Keratinocyte (primary cell): Measurements from ENCODE around the gene ZNF79. TPM values are rescaled to one million over a fixed set of nuclear protein-coding genes. Genes with fewer than 3 reads are reported as not detected.

Experiments
- DNase-seq: peaks from one replicate; pipeline ENCODE4 v3.0.0-alpha.2; 2011; ENCODE audit warnings: low read depth, missing footprints, low spot score
- FAIRE-seq: peaks from 2 replicates; lab custom pipeline; 2011; peaks lifted over from hg19 to GRCh38; lab: Jason Lieb, UNC
- H2AFZ ChIP-seq: 2 replicates; pipeline ENCODE4 v1.6.0; 2012; ENCODE audit warnings: low read length, control low read depth, inconsistent platforms; ENCODE audit not compliant: control insufficient read depth
- H3K27ac ChIP-seq: 2 replicates; pipeline ENCODE4 v1.5.1; 2011; ENCODE audit warnings: low read length; ENCODE audit not compliant: control insufficient read depth, insufficient read depth
- H3K27me3 ChIP-seq: 3 replicates; pipeline ENCODE4 v1.6.0; 2011; ENCODE audit warnings: low read length; ENCODE audit not compliant: control insufficient read depth, insufficient read depth; ENCODE audit errors: extremely low read depth
- H3K36me3 ChIP-seq, 2 experiments: 2 replicates in 1 of 2; 3 replicates in 1 of 2; pipeline ENCODE4 v1.5.1; 2011; ENCODE audit warnings: low read length in 2 of 2, mild to moderate bottlenecking in 1 of 2; ENCODE audit not compliant: control insufficient read depth in 2 of 2, insufficient read depth in 2 of 2; ENCODE audit errors: extremely low read depth in 1 of 2
- H3K4me1 ChIP-seq: 3 replicates; pipeline ENCODE4 v1.5.1; 2011; ENCODE audit warnings: low read length; ENCODE audit not compliant: control insufficient read depth, insufficient read depth; ENCODE audit errors: extremely low read depth
- H3K4me2 ChIP-seq: 3 replicates; pipeline ENCODE4 v1.6.0; 2011; ENCODE audit warnings: low read depth, low read length; ENCODE audit not compliant: control insufficient read depth, insufficient read depth; ENCODE audit errors: extremely low read depth
- H3K4me3 ChIP-seq, 3 experiments: fragments of 200-600 bp in 1 of 3; sonication (generic) in 1 of 3; 2 replicates in 2 of 3; 3 replicates in 1 of 3; pipeline ENCODE4 v1.5.1; 2011 to 2016; ENCODE audit warnings: low read length in 3 of 3, mild to moderate bottlenecking in 3 of 3, control low read depth in 2 of 3, inconsistent platforms in 1 of 3, low read depth in 1 of 3, mixed read lengths in 1 of 3, mixed run types in 1 of 3, moderate library complexity in 1 of 3; ENCODE audit not compliant: control insufficient read depth in 2 of 3, insufficient read depth in 2 of 3; ENCODE audit errors: extremely low read depth in 1 of 3
- H3K79me2 ChIP-seq: 2 replicates; pipeline ENCODE4 v1.6.0; 2012; ENCODE audit warnings: low read length; ENCODE audit not compliant: control insufficient read depth, insufficient read depth
- H3K9ac ChIP-seq: 3 replicates; pipeline ENCODE4 v1.6.0; 2011; ENCODE audit warnings: low read length; ENCODE audit not compliant: control insufficient read depth, insufficient read depth; ENCODE audit errors: extremely low read depth
- H3K9me1 ChIP-seq: 3 replicates; pipeline ENCODE4 v1.6.0; 2011; ENCODE audit warnings: low read length; ENCODE audit not compliant: control insufficient read depth, insufficient read depth; ENCODE audit errors: extremely low read depth
- H3K9me3 ChIP-seq: 2 replicates; pipeline ENCODE4 v1.5.1; 2012; ENCODE audit warnings: low read depth, low read length; ENCODE audit not compliant: control insufficient read depth
- H4K20me1 ChIP-seq: 3 replicates; pipeline ENCODE4 v1.6.0; 2011; ENCODE audit warnings: low read length; ENCODE audit not compliant: control insufficient read depth, insufficient read depth; ENCODE audit errors: extremely low read depth
- CTCF ChIP-seq, 3 experiments: IDR thresholded peaks in 1 of 3; conservative IDR thresholded peaks in 1 of 3; optimal IDR thresholded peaks in 1 of 3; 2 replicates in 2 of 3; 3 replicates in 1 of 3; pipeline versions ENCODE3 to v1.5.1; 2011; ENCODE audit warnings: low read length in 3 of 3, mild to moderate bottlenecking in 3 of 3, moderate library complexity in 2 of 3, control low read depth in 1 of 3, inconsistent platforms in 1 of 3; ENCODE audit not compliant: insufficient read depth in 2 of 3; ENCODE audit errors: extremely low read depth in 1 of 3
- EZH2 ChIP-seq: IDR thresholded peaks from one replicate; pipeline ENCODE4 v1.6.1; 2012; ENCODE audit warnings: inconsistent platforms, mild to moderate bottlenecking, low read length, moderate library complexity
- dilution Hi-C: fragments of 300-500 bp; cut with MboI; formaldehyde crosslinking; loops from one replicate; pipeline ENCODE4 v1.7.0; 2020; ENCODE audit warnings: low sequenced_read_pairs; ENCODE audit not compliant: extremely low pct_ligation_motif_present
- polyA plus RNA-seq, 5 experiments: library from polyadenylated mRNA; depleted of rRNA in 3 of 5; stranded (reverse) in 3 of 5; stranded (forward) in 1 of 5; unstranded in 1 of 5; fragments of >200 nt; gene quantifications; 1 replicate in 1 of 5; 2 replicates in 3 of 5; 3 replicates in 1 of 5; pipeline versions ENCODE4 v1.2.1 to v1.2.3, GENCODE V29; 2011 to 2012; ENCODE audit warnings: missing spikeins in 2 of 5, low read depth in 1 of 5, low replicate concordance in 1 of 5

Gene ZNF79
- polyA plus RNA-seq, 1 donor (not counting 4 experiments of a cell fraction or from before 2014, with no cell fraction given) = 4.8 TPM

DNA sequence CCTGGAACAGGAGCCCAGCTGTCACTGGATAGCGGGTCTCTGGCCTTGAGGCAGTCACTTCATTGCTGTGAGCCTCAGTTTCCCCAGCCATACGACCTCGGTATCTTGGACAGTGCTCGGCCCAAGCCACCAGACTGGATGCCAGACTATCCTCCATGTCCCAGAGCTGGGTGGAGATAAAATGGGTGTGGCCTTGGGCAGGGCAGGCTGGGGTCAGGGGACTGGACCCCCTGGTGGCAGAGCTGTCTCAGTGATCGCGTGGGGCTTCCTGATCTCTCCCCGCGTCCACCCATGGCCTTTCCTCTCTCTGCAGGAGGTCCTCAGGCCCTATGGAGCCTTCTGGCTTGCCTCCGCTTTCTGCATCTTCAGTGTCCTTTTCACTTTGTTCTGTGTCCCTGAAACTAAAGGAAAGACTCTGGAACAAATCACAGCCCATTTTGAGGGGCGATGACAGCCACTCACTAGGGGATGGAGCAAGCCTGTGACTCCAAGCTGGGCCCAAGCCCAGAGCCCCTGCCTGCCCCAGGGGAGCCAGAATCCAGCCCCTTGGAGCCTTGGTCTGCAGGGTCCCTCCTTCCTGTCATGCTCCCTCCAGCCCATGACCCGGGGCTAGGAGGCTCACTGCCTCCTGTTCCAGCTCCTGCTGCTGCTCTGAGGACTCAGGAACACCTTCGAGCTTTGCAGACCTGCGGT is 17.2 kb upstream of the ZNF79 start:
- DNase-seq (no peak), FAIRE-seq (no peak)
- H3K9me3 ChIP-seq = no peaks in the 10 kb centered on the region
- no peaks in the 10 kb centered on the region for H3K9me1 ChIP-seq
- H3K4me1 ChIP-seq = peaks cover 4% of the 10 kb centered on the region
- peaks cover 12 to 16% of the 10 kb centered on the region in 2 experiments for H3K36me3 ChIP-seq
- no peaks in the 10 kb centered on the region for H3K79me2 ChIP-seq
- TF ChIP-seq EZH2 = no peak
- TF ChIP-seq CTCF (optimal IDR thresholded peaks at IDR 0.05 in 1 of 3, IDR thresholded peaks at IDR 0.05 in 1 of 3, conservative IDR thresholded peaks at IDR 0.05 in 1 of 3; ENCODE audit: extremely low read depth in 1 of 3, insufficient read depth in 2 of 3, low read length in 3 of 3) = no peak
- dilution Hi-C loops = no loop called here
- no peak overlapping the region for H2AFZ ChIP-seq
- H3K4me2 ChIP-seq = no peak overlapping the region
- H3K4me3 ChIP-seq = no peak overlapping the region
- H4K20me1 ChIP-seq = no peaks in the 10 kb centered on the region
- H3K27me3 ChIP-seq = no peaks in the 10 kb centered on the region
- no peak overlapping the region for H3K9ac ChIP-seq
- no peak overlapping the region for H3K27ac ChIP-seq

DNA sequence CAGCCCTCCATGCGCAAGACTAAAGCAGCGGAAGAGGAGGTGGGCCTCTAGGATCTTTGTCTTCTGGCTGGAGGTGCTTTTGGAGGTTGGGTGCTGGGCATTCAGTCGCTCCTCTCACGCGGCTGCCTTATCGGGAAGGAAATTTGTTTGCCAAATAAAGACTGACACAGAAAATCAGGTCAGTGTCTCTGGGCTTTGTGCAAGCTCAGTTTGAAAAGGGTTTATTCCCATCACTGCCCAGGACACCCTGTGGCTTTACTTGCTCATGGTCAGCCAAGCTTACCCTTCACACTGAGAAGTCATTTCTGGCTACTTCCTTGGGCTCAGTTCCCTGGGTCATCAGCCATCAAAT is 16.7 kb upstream of the ZNF79 start:
- Histone ChIP-seq H3K4me1 (peaks cover 4% of the 10 kb centered on the region), H3K9me1 (no peaks in the 10 kb centered on the region), H3K9me3 (no peaks in the 10 kb centered on the region), H4K20me1 (no peaks in the 10 kb centered on the region), H3K4me3 (no peak overlapping the region), H3K9ac (no peak overlapping the region), H3K27ac (no peak overlapping the region), H2AFZ (no peak overlapping the region), H3K27me3 (no peaks in the 10 kb centered on the region), H3K4me2 (no peak overlapping the region), H3K36me3 (peaks cover 12 to 16% of the 10 kb centered on the region in 2 experiments), H3K79me2 (no peaks in the 10 kb centered on the region)
- dilution Hi-C loops = no loop called here
- DNase-seq = no peak
- no peak for TF ChIP-seq CTCF (optimal IDR thresholded peaks at IDR 0.05 in 1 of 3, IDR thresholded peaks at IDR 0.05 in 1 of 3, conservative IDR thresholded peaks at IDR 0.05 in 1 of 3; ENCODE audit: extremely low read depth in 1 of 3, insufficient read depth in 2 of 3, low read length in 3 of 3)
- TF ChIP-seq EZH2 = no peak
- FAIRE-seq = no peak
